ENCODE results near the gene EXD1.
"Not testable (repeated sequence)": the region's sequence is repeated elsewhere in the genome, so short reads cannot be mapped to it uniquely, and the experiment has no call there.

EXD1 gene

GRCh38 chr15:41230345-41230649 is 260 bp downstream of the EXD1 start:
- DNase-seq: no peak

GRCh38 chr15:41219381-41219780 is 11.2 kb downstream of the EXD1 start:
- DNase-seq: no peak

GRCh38 chr15:41218851-41219250 is 11.7 kb downstream of the EXD1 start:
- DNase-seq: no peak

GRCh38 chr15:41215708-41216107 is 14.8 kb downstream of the EXD1 start:
- no peak for DNase-seq

- no peak for DNase-seq
These were observed 22.7 kb downstream of the EXD1 start for GRCh38 chr15:41207687-41208448.

GRCh38 chr15:41205315-41205714 is 25.2 kb downstream of the EXD1 start:
- DNase-seq: no peak

- no peak for DNase-seq
These were observed 27.2 kb downstream of the EXD1 start for GRCh38 chr15:41203395-41203794.

GRCh38 chr15:41199470-41199869 is 31.1 kb downstream of the EXD1 start:
- DNase-seq: no peak

GRCh38 chr15:41194444-41194843 is 36.1 kb downstream of the EXD1 start:
- no peak for DNase-seq

- DNase-seq: no peak
These were observed 47.0 kb downstream of the EXD1 start for GRCh38 chr15:41183581-41183980.

GRCh38 chr15:41182266-41182665 is 48.3 kb downstream of the EXD1 start:
- no peak for DNase-seq

- no peak for DNase-seq
These were observed 50.3 kb downstream of the EXD1 start for GRCh38 chr15:41180206-41180789.

GRCh38 chr15:41169781-41170180 is 60.8 kb downstream of the EXD1 start:
- peak in 3 of 14 donors; percentile 3 to 14 (median 5) for DNase-seq

GRCh38 chr15:41169086-41169485 is 61.5 kb downstream of the EXD1 start:
- no peak for DNase-seq

GRCh38 chr15:41161736-41162135 is 68.8 kb downstream of the EXD1 start:
- no peak for DNase-seq

GRCh38 chr15:41161336-41161735 is 69.2 kb downstream of the EXD1 start:
- no peak for DNase-seq

- DNase-seq: no peak
These were observed 69.8 kb downstream of the EXD1 start for GRCh38 chr15:41160639-41161315.

GRCh38 chr15:41154412-41154811 is 76.1 kb downstream of the EXD1 start:
- no peak for DNase-seq

- DNase-seq: no peak
These were observed 76.8 kb downstream of the EXD1 start for GRCh38 chr15:41153733-41154132.

- no peak for DNase-seq
These were observed 79.0 kb downstream of the EXD1 start for GRCh38 chr15:41151451-41152005.

- DNase-seq: no peak
These were observed 80.3 kb downstream of the EXD1 start for GRCh38 chr15:41150279-41150678.

GRCh38 chr15:41148065-41148464 is 82.5 kb downstream of the EXD1 start:
- no peak for DNase-seq

GRCh38 chr15:41139619-41140018 is 90.9 kb downstream of the EXD1 start:
- no peak for DNase-seq

GRCh38 chr15:41139112-41139511 is 91.4 kb downstream of the EXD1 start:
- DNase-seq: not testable (repeated sequence)
